GM12892 (cell line): ENCODE results near the gene SMC4.

ENCODE experiments used
- POLR2A ChIP-seq: IDR thresholded peaks from 2 replicates; pipeline ENCODE4 v1.6.1; 2011; ENCODE audit warnings: low read depth, low read length, control low read depth
- POLR2AphosphoS5 ChIP-seq: IDR thresholded peaks from 2 replicates; pipeline ENCODE4 v1.6.1; 2011; ENCODE audit warnings: low read depth, low read length, control low read depth

DNA sequence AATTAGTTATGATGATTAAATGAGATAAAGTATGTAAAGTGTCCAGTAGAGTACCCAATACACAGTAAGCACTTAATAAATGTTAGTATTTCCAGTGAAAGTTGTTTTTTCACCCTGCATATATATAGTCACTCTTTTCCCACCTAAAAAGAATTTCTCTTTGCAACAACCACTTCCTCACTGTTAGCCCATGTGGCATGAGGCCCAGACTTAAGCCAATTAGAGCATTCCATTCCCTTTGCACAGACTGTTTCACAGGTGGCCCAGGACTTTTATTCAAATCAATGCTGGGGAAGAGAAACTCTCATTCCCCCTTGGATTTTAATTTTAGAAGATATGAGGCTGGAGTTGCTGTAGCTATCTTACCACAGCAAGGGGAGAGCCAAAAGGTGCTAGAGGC is 4.2 kb upstream of the SMC4 start:
- TF ChIP-seq POLR2A (no peak), POLR2AphosphoS5 (no peak)
